GM12891 (cell line): ENCODE results near the gene PCDHGA7.
"Not testable (repeated sequence)": the region's sequence is repeated elsewhere in the genome, so short reads cannot be mapped to it uniquely, and the experiment has no call there.

Source experiments
- DNase-seq: peaks from one replicate; pipeline ENCODE4 v3.0.0; 2011; ENCODE audit warnings: low spot score; ENCODE audit not compliant: insufficient read length
- FAIRE-seq: peaks from 2 replicates; lab custom pipeline; 2011; peaks lifted over from hg19 to GRCh38; lab: Jason Lieb, UNC
- PAX5 ChIP-seq: IDR thresholded peaks from 2 replicates; pipeline ENCODE4 v1.6.1; 2011; ENCODE audit warnings: low read length, moderate library complexity, mild to moderate bottlenecking; ENCODE audit not compliant: insufficient read depth, severe bottlenecking
- POLR2A ChIP-seq: IDR thresholded peaks from 2 replicates; pipeline ENCODE4 v1.6.1; 2011; ENCODE audit warnings: low read depth, low read length, control low read depth
- POLR2AphosphoS5 ChIP-seq: IDR thresholded peaks from 2 replicates; pipeline ENCODE4 v1.6.1; 2011; ENCODE audit warnings: low read depth, low read length, control low read depth
- POU2F2 ChIP-seq: IDR thresholded peaks from 2 replicates; pipeline ENCODE4 v1.6.1; 2011; ENCODE audit warnings: low read depth, mild to moderate bottlenecking, control low read depth, low read length, moderate library complexity
- SPI1 ChIP-seq: IDR thresholded peaks from 2 replicates; pipeline ENCODE4 v1.6.1; 2011; ENCODE audit warnings: low read depth, low read length, control low read depth
- TAF1 ChIP-seq: IDR thresholded peaks from 2 replicates; pipeline ENCODE4 v1.6.1; 2011; ENCODE audit warnings: low read depth, low read length, control low read depth

The PCDHGA7 gene

DNA sequence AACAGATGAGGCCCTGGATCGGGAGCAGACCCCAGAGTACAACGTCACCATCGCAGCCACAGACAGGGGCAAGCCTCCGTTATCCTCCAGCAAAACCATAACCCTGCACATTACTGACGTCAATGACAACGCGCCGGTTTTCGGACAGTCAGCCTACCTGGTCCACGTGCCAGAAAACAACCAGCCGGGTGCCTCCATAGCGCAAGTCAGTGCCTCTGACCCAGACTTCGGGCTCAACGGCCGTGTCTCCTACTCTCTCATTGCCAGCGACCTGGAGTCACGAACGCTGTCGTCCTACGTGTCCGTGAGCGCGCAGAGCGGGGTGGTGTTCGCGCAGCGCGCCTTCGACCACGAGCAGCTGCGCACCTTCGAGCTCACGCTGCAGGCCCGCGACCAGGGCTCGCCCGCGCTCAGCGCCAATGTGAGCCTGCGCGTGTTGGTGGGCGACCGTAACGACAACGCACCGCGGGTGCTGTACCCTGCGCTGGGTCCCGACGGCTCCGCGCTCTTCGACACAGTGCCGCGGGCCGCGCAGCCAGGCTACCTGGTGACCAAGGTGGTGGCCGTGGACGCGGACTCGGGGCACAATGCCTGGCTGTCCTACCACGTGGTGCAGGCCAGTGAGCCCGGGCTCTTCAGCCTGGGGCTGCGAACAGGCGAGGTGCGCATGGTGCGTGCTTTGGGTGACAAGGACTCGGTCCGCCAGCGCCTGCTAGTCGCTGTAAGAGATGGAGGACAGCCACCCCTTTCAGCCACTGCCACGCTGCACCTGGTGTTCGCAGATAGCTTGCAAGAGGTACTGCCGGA is 36.7 kb downstream of the PCDHGA7 start:
- FAIRE-seq (no peak), DNase-seq (no peak)
- TF ChIP-seq SPI1 (no peak), POLR2AphosphoS5 (no peak), POU2F2 (no peak), PAX5 (no peak), POLR2A (no peak), TAF1 (no peak)

DNA sequence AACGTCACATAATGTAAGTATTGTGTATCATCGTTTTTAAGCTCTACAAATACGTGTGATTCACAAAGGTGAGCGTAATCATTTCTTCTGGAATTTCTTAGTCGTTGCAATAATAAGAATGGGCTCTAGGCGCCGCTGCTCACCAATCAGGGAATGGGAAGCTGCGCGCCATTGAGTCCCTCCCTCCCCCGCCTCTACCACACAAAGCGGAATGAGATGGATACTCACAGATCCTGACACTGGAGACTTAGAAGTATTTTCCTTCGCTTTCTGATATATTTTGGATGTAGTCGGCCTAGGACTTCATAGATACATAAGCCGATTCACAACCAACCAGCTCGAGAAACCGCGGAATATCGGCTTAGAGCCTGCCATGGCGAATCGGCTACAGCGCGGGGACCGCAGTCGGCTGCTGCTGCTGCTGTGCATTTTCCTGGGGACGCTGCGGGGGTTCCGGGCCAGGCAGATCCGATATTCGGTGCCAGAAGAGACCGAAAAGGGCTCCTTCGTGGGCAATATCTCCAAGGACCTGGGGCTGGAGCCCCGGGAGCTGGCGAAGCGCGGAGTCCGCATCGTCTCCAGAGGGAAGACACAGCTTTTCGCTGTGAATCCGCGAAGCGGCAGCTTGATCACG is 38.4 kb downstream of the PCDHGA7 start, which contains the start of gene PCDHGA11:
Gene PCDHGA11 (plus strand): TSS at position 197 of the 634 bp plus-strand sequence. CDS start 177 bp downstream, at position 374.
- DNase-seq (no peak), FAIRE-seq (peak; percentile 59)
- TF ChIP-seq POLR2A (no peak), TAF1 (no peak), PAX5 (no peak), SPI1 (no peak), POU2F2 (no peak)

DNA sequence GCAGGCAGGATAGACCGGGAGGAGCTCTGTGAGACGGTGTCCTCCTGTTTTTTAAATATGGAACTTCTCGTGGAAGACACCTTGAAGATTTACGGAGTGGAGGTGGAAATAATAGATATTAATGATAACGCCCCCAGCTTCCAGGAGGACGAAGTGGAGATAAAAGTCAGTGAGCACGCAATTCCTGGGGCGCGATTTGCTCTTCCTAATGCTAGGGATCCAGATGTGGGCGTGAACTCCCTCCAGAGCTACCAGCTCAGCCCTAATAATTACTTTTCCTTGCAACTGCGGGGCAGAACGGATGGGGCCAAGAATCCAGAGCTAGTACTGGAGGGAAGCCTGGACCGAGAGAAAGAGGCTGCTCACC is 38.9 kb downstream of the PCDHGA7 start:
- FAIRE-seq: peak; percentile 9
- no peak for DNase-seq
- TF ChIP-seq POLR2A (no peak), POLR2AphosphoS5 (no peak), POU2F2 (no peak), TAF1 (no peak), PAX5 (no peak), SPI1 (no peak)

DNA sequence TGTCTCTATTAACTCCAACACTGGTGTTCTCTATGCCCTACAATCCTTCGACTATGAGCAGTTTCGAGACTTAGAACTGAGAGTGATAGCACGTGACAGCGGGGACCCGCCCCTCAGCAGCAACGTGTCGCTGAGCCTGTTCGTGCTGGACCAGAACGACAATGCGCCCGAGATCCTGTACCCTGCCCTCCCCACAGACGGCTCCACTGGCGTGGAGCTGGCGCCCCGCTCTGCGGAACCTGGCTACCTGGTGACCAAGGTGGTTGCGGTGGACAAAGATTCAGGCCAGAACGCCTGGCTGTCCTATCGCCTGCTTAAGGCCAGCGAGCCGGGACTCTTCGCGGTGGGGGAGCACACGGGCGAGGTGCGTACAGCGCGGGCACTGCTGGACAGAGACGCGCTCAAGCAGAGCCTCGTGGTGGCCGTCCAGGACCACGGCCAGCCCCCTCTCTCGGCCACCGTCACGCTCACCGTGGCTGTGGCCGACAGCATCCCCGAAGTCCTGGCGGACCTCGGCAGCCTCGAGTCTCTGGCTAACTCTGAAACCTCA is 40.3 kb downstream of the PCDHGA7 start:
- FAIRE-seq: no peak
- DNase-seq: no peak
- no peak for TF ChIP-seq POLR2AphosphoS5
- TF ChIP-seq SPI1: no peak
- no peak for TF ChIP-seq TAF1
- no peak for TF ChIP-seq POU2F2
- no peak for TF ChIP-seq PAX5
- TF ChIP-seq POLR2A: no peak

DNA sequence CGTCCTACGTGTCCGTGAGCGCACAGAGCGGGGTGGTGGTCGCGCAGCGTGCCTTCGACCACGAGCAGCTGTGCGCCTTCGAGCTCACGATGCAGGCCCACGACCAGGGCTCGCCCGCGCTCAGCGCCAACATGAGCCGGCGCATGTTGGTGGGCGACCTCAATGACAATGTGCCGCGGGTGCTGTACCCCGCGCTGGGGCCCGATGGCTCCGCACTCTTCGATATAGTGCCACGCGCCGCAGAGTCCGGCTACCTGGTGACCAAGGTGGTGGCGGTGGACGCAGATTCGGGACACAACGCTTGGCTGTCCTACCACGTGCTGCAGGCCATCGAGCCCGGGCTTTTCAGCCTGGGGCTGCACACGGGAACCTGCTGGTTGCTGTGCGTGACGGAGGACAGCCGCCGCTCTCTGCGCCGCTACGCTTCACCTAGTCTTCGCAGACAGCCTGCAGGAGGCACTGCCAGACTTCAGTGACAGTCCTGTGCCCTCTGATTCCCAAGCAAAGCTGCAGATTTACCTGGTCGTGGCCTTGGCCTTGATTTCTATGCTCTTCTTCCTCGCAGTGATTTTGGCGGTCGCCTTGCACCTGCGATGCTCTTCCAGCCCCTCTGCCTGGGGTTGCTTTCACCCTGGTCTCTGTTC is 45.4 kb downstream of the PCDHGA7 start:
- TF ChIP-seq POLR2AphosphoS5: no peak
- TF ChIP-seq POLR2A: no peak
- no peak for TF ChIP-seq POU2F2
- no peak for TF ChIP-seq PAX5
- no peak for TF ChIP-seq SPI1
- TF ChIP-seq TAF1: no peak
- DNase-seq (no peak), FAIRE-seq (no peak)

DNA sequence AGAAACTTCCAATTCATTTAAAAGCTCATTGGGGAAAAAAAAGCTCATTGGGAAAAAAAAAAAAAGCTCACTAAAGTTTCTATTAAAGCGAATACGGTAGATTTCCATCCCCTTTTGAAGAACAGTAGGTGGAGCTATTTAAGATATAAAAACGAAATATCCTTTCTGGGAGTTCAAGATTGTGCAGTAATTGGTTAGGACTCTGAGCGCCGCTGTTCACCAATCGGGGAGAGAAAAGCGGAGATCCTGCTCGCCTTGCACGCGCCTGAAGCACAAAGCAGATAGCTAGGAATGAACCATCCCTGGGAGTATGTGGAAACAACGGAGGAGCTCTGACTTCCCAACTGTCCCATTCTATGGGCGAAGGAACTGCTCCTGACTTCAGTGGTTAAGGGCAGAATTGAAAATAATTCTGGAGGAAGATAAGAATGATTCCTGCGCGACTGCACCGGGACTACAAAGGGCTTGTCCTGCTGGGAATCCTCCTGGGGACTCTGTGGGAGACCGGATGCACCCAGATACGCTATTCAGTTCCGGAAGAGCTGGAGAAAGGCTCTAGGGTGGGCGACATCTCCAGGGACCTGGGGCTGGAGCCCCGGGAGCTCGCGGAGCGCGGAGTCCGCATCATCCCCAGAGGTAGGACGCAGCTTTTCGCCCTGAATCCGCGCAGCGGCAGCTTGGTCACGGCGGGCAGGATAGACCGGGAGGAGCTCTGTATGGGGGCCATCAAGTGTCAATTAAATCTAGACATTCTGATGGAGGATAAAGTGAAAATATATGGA is 48.0 kb downstream of the PCDHGA7 start, which contains the start of gene PCDHGA12:
Gene PCDHGA12 (plus strand): TSS at position 176 of the 782 bp plus-strand sequence. CDS start 253 bp downstream, at position 429.
- TF ChIP-seq PAX5 (no peak), POLR2A (no peak), POU2F2 (no peak), TAF1 (no peak), POLR2AphosphoS5 (no peak), SPI1 (no peak)
- FAIRE-seq (no peak), DNase-seq (no peak)

DNA sequence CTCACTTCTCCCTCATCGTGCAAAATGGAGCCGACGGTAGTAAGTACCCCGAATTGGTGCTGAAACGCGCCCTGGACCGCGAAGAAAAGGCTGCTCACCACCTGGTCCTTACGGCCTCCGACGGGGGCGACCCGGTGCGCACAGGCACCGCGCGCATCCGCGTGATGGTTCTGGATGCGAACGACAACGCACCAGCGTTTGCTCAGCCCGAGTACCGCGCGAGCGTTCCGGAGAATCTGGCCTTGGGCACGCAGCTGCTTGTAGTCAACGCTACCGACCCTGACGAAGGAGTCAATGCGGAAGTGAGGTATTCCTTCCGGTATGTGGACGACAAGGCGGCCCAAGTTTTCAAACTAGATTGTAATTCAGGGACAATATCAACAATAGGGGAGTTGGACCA is 48.7 kb downstream of the PCDHGA7 start:
- DNase-seq: no peak
- no peak for FAIRE-seq
- no peak for TF ChIP-seq POLR2AphosphoS5
- no peak for TF ChIP-seq TAF1
- no peak for TF ChIP-seq PAX5
- TF ChIP-seq POLR2A: no peak
- no peak for TF ChIP-seq SPI1
- no peak for TF ChIP-seq POU2F2

DNA sequence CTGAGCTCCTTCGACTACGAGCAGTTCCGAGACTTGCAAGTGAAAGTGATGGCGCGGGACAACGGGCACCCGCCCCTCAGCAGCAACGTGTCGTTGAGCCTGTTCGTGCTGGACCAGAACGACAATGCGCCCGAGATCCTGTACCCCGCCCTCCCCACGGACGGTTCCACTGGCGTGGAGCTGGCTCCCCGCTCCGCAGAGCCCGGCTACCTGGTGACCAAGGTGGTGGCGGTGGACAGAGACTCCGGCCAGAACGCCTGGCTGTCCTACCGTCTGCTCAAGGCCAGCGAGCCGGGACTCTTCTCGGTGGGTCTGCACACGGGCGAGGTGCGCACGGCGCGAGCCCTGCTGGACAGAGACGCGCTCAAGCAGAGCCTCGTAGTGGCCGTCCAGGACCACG is 49.8 kb downstream of the PCDHGA7 start:
- DNase-seq, FAIRE-seq: not testable (repeated sequence)

DNA sequence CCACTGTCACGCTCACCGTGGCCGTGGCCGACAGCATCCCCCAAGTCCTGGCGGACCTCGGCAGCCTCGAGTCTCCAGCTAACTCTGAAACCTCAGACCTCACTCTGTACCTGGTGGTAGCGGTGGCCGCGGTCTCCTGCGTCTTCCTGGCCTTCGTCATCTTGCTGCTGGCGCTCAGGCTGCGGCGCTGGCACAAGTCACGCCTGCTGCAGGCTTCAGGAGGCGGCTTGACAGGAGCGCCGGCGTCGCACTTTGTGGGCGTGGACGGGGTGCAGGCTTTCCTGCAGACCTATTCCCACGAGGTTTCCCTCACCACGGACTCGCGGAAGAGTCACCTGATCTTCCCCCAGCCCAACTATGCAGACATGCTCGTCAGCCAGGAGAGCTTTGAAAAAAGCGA is 50.2 kb downstream of the PCDHGA7 start:
- FAIRE-seq, DNase-seq: not testable (repeated sequence)
